IMR-90 (cell line): ENCODE results near the gene TMEM101. TPM values are rescaled to one million over a fixed set of nuclear protein-coding genes. Genes with fewer than 3 reads are reported as not detected.

Source experiments
- ATAC-seq: fragments of 200-7000 bp; cut with Tn5 transposase; 2 replicates; pipeline ENCODE4 v1.9.1; 2020; ENCODE audit warnings: low read depth, mild to moderate bottlenecking, moderate library complexity
- BruUV-seq: library from RNA; stranded (reverse); fragments of 400-500 nt; replicated peaks from 2 replicates; lab custom pipeline; 2021; lab: Mats Ljungman, UMichigan
- CTCF ChIA-PET: fragments of 300-600 bp; formaldehyde crosslinking; extraction: SDS; loops from one replicate; lab custom pipeline; 2021; ENCODE audit warnings: antibody characterized with exemption; lab: Yijun Ruan, JAX
- POLR2A ChIA-PET: fragments of 300-600 bp; sonication (Branson Sonifier 250); formaldehyde crosslinking; loops from one replicate; lab custom pipeline; 2022; ENCODE audit warnings: antibody characterized with exemption; ENCODE audit not compliant: unreplicated experiment; lab: Charles Lee
- DNase-seq: peaks from one replicate; pipeline ENCODE4 v3.0.0; 2013
- H2AFZ ChIP-seq: replicated peaks from 2 replicates; pipeline ENCODE3; 2013; ENCODE audit warnings: low read length, mild to moderate bottlenecking; ENCODE audit not compliant: poor library complexity
- H2AK5ac ChIP-seq: 2 replicates; pipeline ENCODE4 v1.6.1; 2013; ENCODE audit warnings: low read depth, low read length, inconsistent platforms
- H2AK9ac ChIP-seq: replicated peaks from 2 replicates; pipeline ENCODE3; 2013; ENCODE audit warnings: mild to moderate bottlenecking, low read depth, low read length, moderate library complexity; ENCODE audit not compliant: poor library complexity
- H2BK120ac ChIP-seq: 2 replicates; pipeline ENCODE4 v1.6.1; 2013; ENCODE audit warnings: low read depth, low read length, inconsistent platforms
- H2BK15ac ChIP-seq: 3 replicates; pipeline ENCODE4 v1.6.1; 2013; ENCODE audit warnings: low read depth, low read length, inconsistent platforms
- H2BK20ac ChIP-seq: 2 replicates; pipeline ENCODE4 v1.6.1; 2013; ENCODE audit warnings: low read depth, mild to moderate bottlenecking, inconsistent platforms, low read length, moderate library complexity
- H2BK5ac ChIP-seq: 2 replicates; pipeline ENCODE4 v1.6.1; 2013; ENCODE audit warnings: mild to moderate bottlenecking, low read depth, low read length, inconsistent platforms; ENCODE audit not compliant: poor library complexity, severe bottlenecking
- H3K14ac ChIP-seq: replicated peaks from 2 replicates; pipeline ENCODE4 v1.6.1; 2013; ENCODE audit warnings: low read depth, low read length, inconsistent platforms
- H3K18ac ChIP-seq: 2 replicates; pipeline ENCODE4 v1.6.1; 2013; ENCODE audit warnings: low read depth, low read length, control low read depth
- H3K23ac ChIP-seq: 2 replicates; pipeline ENCODE4 v1.6.1; 2013; ENCODE audit warnings: low read depth, low read length, inconsistent platforms
- H3K27ac ChIP-seq: 2 replicates; pipeline ENCODE4 v1.5.1; 2013; ENCODE audit warnings: mild to moderate bottlenecking, control low read depth, low read length; ENCODE audit not compliant: insufficient read depth
- H3K27me3 ChIP-seq: 2 replicates; pipeline ENCODE4 v1.6.1; 2013; ENCODE audit warnings: low read length; ENCODE audit not compliant: control insufficient read depth, insufficient read depth
- H3K36me3 ChIP-seq: 2 replicates; pipeline ENCODE4 v1.6.1; 2013; ENCODE audit warnings: low read length, mixed read lengths; ENCODE audit not compliant: control insufficient read depth, insufficient read depth
- H3K4ac ChIP-seq: 2 replicates; pipeline ENCODE4 v1.6.1; 2013; ENCODE audit warnings: low read depth, low read length, inconsistent platforms
- H3K4me1 ChIP-seq: 2 replicates; pipeline ENCODE4 v1.6.1; 2013; ENCODE audit warnings: low read length, mixed read lengths; ENCODE audit not compliant: control insufficient read depth, insufficient read depth
- H3K4me2 ChIP-seq: 2 replicates; pipeline ENCODE4 v1.6.1; 2013; ENCODE audit warnings: low read depth, mild to moderate bottlenecking, control low read depth, low read length, moderate library complexity
- H3K4me3 ChIP-seq: 2 replicates; pipeline ENCODE4 v1.5.1; 2013; ENCODE audit warnings: low read depth, mild to moderate bottlenecking, control low read depth, low read length, moderate library complexity; ENCODE audit not compliant: insufficient read depth
- H3K56ac ChIP-seq: 2 replicates; pipeline ENCODE4 v1.6.1; 2013; ENCODE audit warnings: low read length, inconsistent platforms; ENCODE audit not compliant: insufficient read depth; ENCODE audit errors: extremely low read depth
- H3K79me1 ChIP-seq, 2 experiments: 2 replicates each; pipeline ENCODE4 v1.6.1; 2013; ENCODE audit warnings: low read length in 2 of 2, inconsistent platforms in 1 of 2, low read depth in 1 of 2
- H3K9ac ChIP-seq: 2 replicates; pipeline ENCODE4 v1.6.1; 2013; ENCODE audit warnings: low read depth, low read length, control low read depth
- H3K9me1 ChIP-seq: 2 replicates; pipeline ENCODE4 v1.6.1; 2013; ENCODE audit warnings: low read length, inconsistent platforms; ENCODE audit not compliant: insufficient read depth
- H3K9me3 ChIP-seq: 2 replicates; pipeline ENCODE4 v1.6.1; 2013; ENCODE audit warnings: low read length; ENCODE audit not compliant: control insufficient read depth, insufficient read depth
- H4K20me1 ChIP-seq: 2 replicates; pipeline ENCODE4 v1.6.1; 2013; ENCODE audit warnings: low read length, inconsistent platforms; ENCODE audit not compliant: insufficient read depth
- H4K5ac ChIP-seq: 2 replicates; pipeline ENCODE4 v1.6.1; 2013; ENCODE audit warnings: mild to moderate bottlenecking, low read depth, low read length, control low read depth
- H4K8ac ChIP-seq, 2 experiments: 2 replicates each; pipeline ENCODE4 v1.6.1; 2013; ENCODE audit warnings: low read depth in 2 of 2, low read length in 2 of 2, control low read depth in 1 of 2, inconsistent platforms in 1 of 2
- H4K91ac ChIP-seq: 2 replicates; pipeline ENCODE4 v1.6.1; 2013; ENCODE audit warnings: low read depth, low read length, inconsistent platforms; ENCODE audit not compliant: insufficient read depth
- BHLHE40 ChIP-seq: fragments of 150-350 bp; IDR thresholded peaks from 2 replicates; pipeline ENCODE4 v1.6.1; 2016; ENCODE audit warnings: mild to moderate bottlenecking, low read depth, low read length
- CEBPB ChIP-seq: IDR thresholded peaks from 2 replicates; pipeline ENCODE4 v1.6.1; 2012; ENCODE audit warnings: low read depth, low read length, improper control_type of control experiment
- ELK1 ChIP-seq: fragments of 150-350 bp; IDR thresholded peaks from 2 replicates; pipeline ENCODE4 v1.6.1; 2016; ENCODE audit warnings: low read depth, mild to moderate bottlenecking, low read length, moderate library complexity, borderline replicate concordance
- MAFK ChIP-seq: IDR thresholded peaks from 2 replicates; pipeline ENCODE4 v1.6.1; 2012; ENCODE audit warnings: low read depth, low read length, improper control_type of control experiment
- MAZ ChIP-seq: IDR thresholded peaks from 2 replicates; pipeline ENCODE4 v1.6.1; 2012; ENCODE audit warnings: low read depth, mild to moderate bottlenecking, low read length, improper control_type of control experiment, moderate library complexity, borderline replicate concordance
- MXI1 ChIP-seq: IDR thresholded peaks from 2 replicates; pipeline ENCODE4 v1.6.1; 2012; ENCODE audit warnings: low read depth, mild to moderate bottlenecking, low read length, moderate library complexity, borderline replicate concordance
- POLR2A ChIP-seq: IDR thresholded peaks from 2 replicates; pipeline ENCODE4 v1.6.1; 2012; ENCODE audit warnings: mild to moderate bottlenecking, low read depth, low read length
- RCOR1 ChIP-seq: IDR thresholded peaks from 2 replicates; pipeline ENCODE4 v1.6.1; 2012; ENCODE audit warnings: mild to moderate bottlenecking, low read length, improper control_type of control experiment; ENCODE audit not compliant: insufficient replicate concordance
- SMC3 ChIP-seq: fragments of 150-350 bp; IDR thresholded peaks from 2 replicates; pipeline ENCODE4 v1.6.1; 2016; ENCODE audit warnings: low read depth, mild to moderate bottlenecking, antibody characterized with exemption, low read length, moderate library complexity
- USF2 ChIP-seq: fragments of 150-350 bp; IDR thresholded peaks from 2 replicates; pipeline ENCODE4 v1.6.1; 2017; ENCODE audit warnings: mild to moderate bottlenecking, antibody characterized with exemption, low read length, low read depth
- WGBS, 2 experiments: methylation state at CpG; one replicate each; pipeline versions ENCODE4 v1.1.5 to v1.1.7; 2013; ENCODE audit warnings: missing lambda C conversion rate in 2 of 2; ENCODE audit not compliant: insufficient read length in 1 of 2; ENCODE audit errors: extremely low coverage in 2 of 2; 5-methylcytosine and 5-hydroxymethylcytosine counted together
- dilution Hi-C: fragments of 300-500 bp; cut with HindIII; formaldehyde crosslinking; loops from one replicate; pipeline ENCODE4 v1.14.3; 2018; ENCODE audit warnings: low sequenced_read_pairs; ENCODE audit not compliant: unreplicated experiment
- in situ Hi-C: fragments of 300-500 bp; cut with MboI; formaldehyde crosslinking; loops from 3 replicates; pipeline ENCODE4 v1.14.3; 2019; ENCODE audit warnings: low sequenced_read_pairs, inconsistent platforms, mixed read lengths
- intact Hi-C: fragments of 100-400 bp; cut with micrococcal nuclease; formaldehyde crosslinking; loops from 2 replicates; pipeline ENCODE4 v1.10.0; 2022
- polyA plus RNA-seq, 3 experiments: library from polyadenylated mRNA; depleted of rRNA; stranded (reverse); fragments of >200 nt; gene quantifications; 2 replicates each; pipeline ENCODE4 v1.2.3, GENCODE V29; 2012; ENCODE audit warnings: low replicate concordance in 1 of 3
- total RNA-seq: library from RNA; depleted of rRNA; stranded (reverse); fragments of >200 nt; gene quantifications from 2 replicates; pipeline ENCODE4 v1.2.3, GENCODE V29; 2012

The TMEM101 gene
- total and polyA plus RNA-seq, 2 of the 4 experiments (the other 2 are of a cell fraction) = 30.7 to 36.6 TPM

- DNase-seq (no peak), ATAC-seq (no peak)
- Histone ChIP-seq H3K4me2 (no peak overlapping the region), H3K27ac (no peak overlapping the region), H3K9me3 (no peaks in the 10 kb centered on the region), H3K79me1 (no peaks in the 10 kb centered on the region), H2AK5ac (no peak overlapping the region), H2BK5ac (no peak overlapping the region), H3K14ac (no peak overlapping the region), H3K9ac (no peak overlapping the region), H3K23ac (no peak overlapping the region), H4K5ac (no peak overlapping the region), H2BK15ac (no peak overlapping the region), H3K4me3 (no peak overlapping the region), H2BK20ac (no peak overlapping the region), H4K20me1 (no peaks in the 10 kb centered on the region; the same call in 1 of the 2 replicates), H3K9me1 (no peaks in the 10 kb centered on the region), H3K36me3 (no peaks in the 10 kb centered on the region), H2AFZ (no peak overlapping the region), H3K27me3 (peaks cover 36% of the 10 kb centered on the region), H4K91ac (no peak overlapping the region), H3K4me1 (no peaks in the 10 kb centered on the region), H3K56ac (no peak overlapping the region), H2BK120ac (no peak overlapping the region), H3K4ac (no peak overlapping the region), H2AK9ac (no peak overlapping the region), H4K8ac (no peak overlapping the region), H3K18ac (no peak overlapping the region)
- in situ Hi-C loops (no loop called here), dilution Hi-C loops (no loop called here), intact Hi-C loops (no loop called here)
- no peak for TF ChIP-seq POLR2A
- no peak for TF ChIP-seq MAFK
- TF ChIP-seq MAZ = no peak
- TF ChIP-seq SMC3 = no peak
- no peak for TF ChIP-seq CEBPB
- no peak for TF ChIP-seq USF2
- TF ChIP-seq MXI1 = no peak
- TF ChIP-seq RCOR1 = no peak
- no peak for TF ChIP-seq BHLHE40
- TF ChIP-seq ELK1 = no peak
- ChIA-PET CTCF (no interaction called here), POLR2A (no interaction called here)
- WGBS, 2 experiments = no CpG with 5 or more reads among the region's 3 CpGs
- no TSS peak for BruUV-seq
These were observed 48.5 kb downstream of the TMEM101 start for GRCh38 chr17:43966276-43966675.
